Caco-2 (cell line): ENCODE results near the gene PLS3. TPM values are rescaled to one million over a fixed set of nuclear protein-coding genes. Genes with fewer than 3 reads are reported as not detected.

ENCODE experiments used
- BruUV-seq: library from RNA; stranded (reverse); fragments of 400-500 nt; replicated peaks from 2 replicates; lab custom pipeline; 2021; lab: Mats Ljungman, UMichigan
- CTCF ChIA-PET: fragments of 300-600 bp; sonication (Branson Sonifier 250); formaldehyde crosslinking; loops from one replicate; lab custom pipeline; 2022; ENCODE audit warnings: antibody characterized with exemption; lab: Charles Lee
- POLR2A ChIA-PET: fragments of 300-600 bp; sonication (Branson Sonifier 250); formaldehyde crosslinking; loops from one replicate; lab custom pipeline; 2022; ENCODE audit warnings: antibody characterized with exemption; lab: Charles Lee
- DNase-seq, 2 experiments: peaks; one replicate each; pipeline versions ENCODE4 v3.0.0 to v3.0.0-alpha.2; 2020 to 2022
- H3K27me3 ChIP-seq: replicated peaks from 2 replicates; pipeline ENCODE4 v1.6.0; 2011; ENCODE audit warnings: low read length; ENCODE audit not compliant: control insufficient read depth, insufficient read depth
- H3K36me3 ChIP-seq: 2 replicates; pipeline ENCODE4 v1.5.1; 2011; ENCODE audit warnings: low read length; ENCODE audit not compliant: control insufficient read depth, insufficient read depth
- H3K4me1 ChIP-seq: fragments of 250-450 bp; sonication (Bioruptor Pico); 2 replicates; pipeline ENCODE4 v1.5.1; 2020; ENCODE audit warnings: mild to moderate bottlenecking
- H3K4me3 ChIP-seq: 2 replicates; pipeline ENCODE4 v1.5.1; 2011; ENCODE audit warnings: low read depth, mild to moderate bottlenecking, control low read depth, low read length
- H3K9me3 ChIP-seq: fragments of 250-450 bp; sonication (Bioruptor Pico); 2 replicates; pipeline ENCODE4 v1.5.1; 2020; ENCODE audit warnings: mild to moderate bottlenecking, moderate library complexity
- H3K27ac Mint-ChIP-seq: one replicate; pipeline ENCODE4 v1.8.0; 2022; ENCODE audit warnings: mixed read lengths; ENCODE audit not compliant: unreplicated experiment
- H3K27me3 Mint-ChIP-seq: one replicate; pipeline ENCODE4 v1.8.0; 2022; ENCODE audit warnings: mixed read lengths; ENCODE audit not compliant: insufficient read depth, unreplicated experiment
- H3K36me3 Mint-ChIP-seq: one replicate; pipeline ENCODE4 v1.8.0; 2022; ENCODE audit warnings: mild to moderate bottlenecking, mixed read lengths; ENCODE audit not compliant: insufficient read depth, unreplicated experiment
- H3K4me1 Mint-ChIP-seq: one replicate; pipeline ENCODE4 v1.8.0; 2022; ENCODE audit warnings: low read depth, mixed read lengths; ENCODE audit not compliant: unreplicated experiment
- H3K4me3 Mint-ChIP-seq: one replicate; pipeline ENCODE4 v1.8.0; 2022; ENCODE audit warnings: mild to moderate bottlenecking, moderate library complexity, mixed read lengths; ENCODE audit not compliant: unreplicated experiment
- H3K9me3 Mint-ChIP-seq: one replicate; pipeline ENCODE4 v1.8.0; 2022; ENCODE audit warnings: mixed read lengths; ENCODE audit not compliant: unreplicated experiment
- intact Hi-C: fragments of 100-400 bp; cut with micrococcal nuclease; formaldehyde crosslinking; loops from one replicate; pipeline ENCODE4 v1.10.0; 2022; ENCODE audit not compliant: unreplicated experiment
- total RNA-seq: library from RNA; stranded (reverse); gene quantifications from 2 replicates; pipeline ENCODE4 v1.2.3, GENCODE V29; 2022
- TF ChIP-seq, protein P1 (sequence below), 2 experiments: fragments of 200-600 bp in 1 of 2; IDR thresholded peaks; 1 replicate in 1 of 2; 2 replicates in 1 of 2; pipeline versions ENCODE4 v1.5.1 to v1.8.0; 2011 to 2022; ENCODE audit warnings: antibody characterized with exemption in 1 of 2, control low read depth in 1 of 2, inconsistent platforms in 1 of 2, low read depth in 1 of 2, low read length in 1 of 2, mild to moderate bottlenecking in 1 of 2, moderate library complexity in 1 of 2; ENCODE audit not compliant: insufficient read depth in 1 of 2, severe bottlenecking in 1 of 2, unreplicated experiment in 1 of 2

PLS3 gene
- total RNA-seq, 1 experiment from 2014 or later = 213 TPM

DNA sequence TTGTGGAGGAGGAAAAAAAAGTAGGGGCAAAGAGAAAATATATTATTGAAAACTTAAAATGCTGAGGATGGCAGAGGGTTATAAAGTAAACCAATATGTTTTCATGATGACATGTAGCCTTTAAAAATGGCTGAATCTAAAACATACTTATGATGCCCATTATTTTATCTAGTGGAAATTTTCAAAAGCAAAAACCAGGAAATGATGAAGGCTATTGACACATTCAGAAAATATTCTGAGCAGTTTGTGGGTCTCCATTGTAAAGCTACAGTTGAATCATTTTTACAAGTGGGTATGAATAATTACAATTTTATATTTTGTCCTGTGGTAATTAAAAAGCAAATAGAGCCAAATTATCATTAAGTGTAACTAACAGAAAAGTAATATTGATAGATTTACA lies 10.7 kb downstream of the PLS3 start:
- TF ChIP-seq, protein P1, sequence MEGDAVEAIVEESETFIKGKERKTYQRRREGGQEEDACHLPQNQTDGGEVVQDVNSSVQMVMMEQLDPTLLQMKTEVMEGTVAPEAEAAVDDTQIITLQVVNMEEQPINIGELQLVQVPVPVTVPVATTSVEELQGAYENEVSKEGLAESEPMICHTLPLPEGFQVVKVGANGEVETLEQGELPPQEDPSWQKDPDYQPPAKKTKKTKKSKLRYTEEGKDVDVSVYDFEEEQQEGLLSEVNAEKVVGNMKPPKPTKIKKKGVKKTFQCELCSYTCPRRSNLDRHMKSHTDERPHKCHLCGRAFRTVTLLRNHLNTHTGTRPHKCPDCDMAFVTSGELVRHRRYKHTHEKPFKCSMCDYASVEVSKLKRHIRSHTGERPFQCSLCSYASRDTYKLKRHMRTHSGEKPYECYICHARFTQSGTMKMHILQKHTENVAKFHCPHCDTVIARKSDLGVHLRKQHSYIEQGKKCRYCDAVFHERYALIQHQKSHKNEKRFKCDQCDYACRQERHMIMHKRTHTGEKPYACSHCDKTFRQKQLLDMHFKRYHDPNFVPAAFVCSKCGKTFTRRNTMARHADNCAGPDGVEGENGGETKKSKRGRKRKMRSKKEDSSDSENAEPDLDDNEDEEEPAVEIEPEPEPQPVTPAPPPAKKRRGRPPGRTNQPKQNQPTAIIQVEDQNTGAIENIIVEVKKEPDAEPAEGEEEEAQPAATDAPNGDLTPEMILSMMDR (IDR thresholded peaks at IDR 0.05; ENCODE audit: insufficient read depth in 1 of 2, low read depth in 1 of 2, low read length in 1 of 2, severe bottlenecking in 1 of 2, unreplicated experiment in 1 of 2) = no peak
- no peaks in the 10 kb centered on the region for H3K9me3 Mint-ChIP-seq
- H3K4me1 Mint-ChIP-seq = no peaks in the 10 kb centered on the region
- DNase-seq = no peak
- Histone ChIP-seq H3K36me3 (no peaks in the 10 kb centered on the region), H3K9me3 (no peaks in the 10 kb centered on the region), H3K27me3 (no peaks in the 10 kb centered on the region), H3K4me3 (no peak overlapping the region), H3K4me1 (no peaks in the 10 kb centered on the region)
- ChIA-PET POLR2A (no interaction called here), CTCF (no interaction called here)
- no TSS peak for BruUV-seq
- peaks cover 40% of the 10 kb centered on the region for H3K36me3 Mint-ChIP-seq
- no peak overlapping the region for H3K4me3 Mint-ChIP-seq
- intact Hi-C loops = no loop called here
- H3K27me3 Mint-ChIP-seq = no peaks in the 10 kb centered on the region
- peak overlapping the region; percentile 32 for H3K27ac Mint-ChIP-seq

DNA sequence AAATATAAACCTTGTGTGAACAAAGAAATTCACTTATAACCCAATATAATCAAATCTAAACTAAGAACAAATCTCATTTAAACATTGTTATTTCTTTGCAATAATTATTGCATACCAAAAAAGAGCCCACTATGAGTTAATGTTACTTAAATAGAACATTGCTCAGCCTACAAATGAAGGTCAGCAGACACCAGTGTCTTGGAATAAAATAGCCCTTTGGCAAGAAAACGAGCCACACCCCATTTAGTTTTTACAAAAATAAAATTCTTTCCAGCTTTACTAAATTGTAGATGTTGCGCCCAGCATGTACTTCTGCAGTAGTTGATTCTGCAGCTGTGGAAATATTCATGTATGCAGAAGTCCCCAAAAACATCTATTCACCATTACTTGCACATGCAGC lies 12.2 kb downstream of the PLS3 start:
- ChIA-PET CTCF (no interaction called here), POLR2A (no interaction called here)
- intact Hi-C loops = no loop called here
- Histone ChIP-seq H3K4me3 (no peak overlapping the region), H3K27me3 (no peaks in the 10 kb centered on the region), H3K36me3 (no peaks in the 10 kb centered on the region), H3K9me3 (no peaks in the 10 kb centered on the region), H3K4me1 (no peaks in the 10 kb centered on the region)
- peaks cover 41% of the 10 kb centered on the region for H3K36me3 Mint-ChIP-seq
- BruUV-seq = no TSS peak
- no peaks in the 10 kb centered on the region for H3K4me1 Mint-ChIP-seq
- no peak for DNase-seq
- no peaks in the 10 kb centered on the region for H3K9me3 Mint-ChIP-seq
- TF ChIP-seq, protein P1 (IDR thresholded peaks at IDR 0.05; ENCODE audit: insufficient read depth in 1 of 2, low read depth in 1 of 2, low read length in 1 of 2, severe bottlenecking in 1 of 2, unreplicated experiment in 1 of 2) = no peak
- no peaks in the 10 kb centered on the region for H3K27me3 Mint-ChIP-seq
- no peak overlapping the region for H3K4me3 Mint-ChIP-seq
- no peak overlapping the region for H3K27ac Mint-ChIP-seq

DNA sequence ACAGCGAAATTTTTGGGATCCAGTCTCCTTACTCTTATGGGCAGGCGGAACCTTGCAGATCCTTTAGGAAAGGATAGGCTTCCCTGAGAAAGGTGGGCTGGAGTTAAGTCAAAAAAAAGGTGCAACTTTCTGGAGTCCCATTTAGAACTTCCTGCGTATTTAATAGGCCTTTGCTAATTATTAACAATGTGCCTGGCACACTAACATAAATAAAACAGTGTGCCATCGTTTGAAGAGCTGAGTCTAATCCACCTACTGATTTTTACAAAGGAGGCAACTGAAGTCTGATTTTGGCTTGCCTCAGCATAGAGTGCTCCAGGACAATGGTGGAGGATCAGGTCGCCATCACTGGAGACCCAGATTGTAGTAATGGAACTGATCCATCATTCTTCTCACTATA lies 15.7 kb downstream of the PLS3 start:
- Histone ChIP-seq H3K9me3 (no peaks in the 10 kb centered on the region), H3K27me3 (no peaks in the 10 kb centered on the region), H3K36me3 (no peaks in the 10 kb centered on the region), H3K4me3 (no peak overlapping the region), H3K4me1 (peaks cover under 1% of the 10 kb centered on the region; the same call in 1 of the 2 replicates)
- Mint-ChIP-seq H3K27me3 (no peaks in the 10 kb centered on the region), H3K36me3 (peaks cover 47% of the 10 kb centered on the region), H3K9me3 (no peaks in the 10 kb centered on the region), H3K4me1 (peaks cover 8% of the 10 kb centered on the region), H3K27ac (no peak overlapping the region), H3K4me3 (no peak overlapping the region)
- ChIA-PET CTCF (no interaction called here), POLR2A (no interaction called here)
- intact Hi-C loops = no loop called here
- TF ChIP-seq, protein P1 (IDR thresholded peaks at IDR 0.05; ENCODE audit: insufficient read depth in 1 of 2, low read depth in 1 of 2, low read length in 1 of 2, severe bottlenecking in 1 of 2, unreplicated experiment in 1 of 2) = no peak
- BruUV-seq = no TSS peak
- no peak for DNase-seq
